GM19463 (cell line): ENCODE results near the gene ZNF787.

Experiments
- ATAC-seq: cut with Tn5 transposase; IDR thresholded peaks from one replicate; pipeline ENCODE4 v1.9.1; 2021; ENCODE audit warnings: mild to moderate bottlenecking, moderate library complexity; ENCODE audit not compliant: unreplicated experiment

The ZNF787 gene

DNA sequence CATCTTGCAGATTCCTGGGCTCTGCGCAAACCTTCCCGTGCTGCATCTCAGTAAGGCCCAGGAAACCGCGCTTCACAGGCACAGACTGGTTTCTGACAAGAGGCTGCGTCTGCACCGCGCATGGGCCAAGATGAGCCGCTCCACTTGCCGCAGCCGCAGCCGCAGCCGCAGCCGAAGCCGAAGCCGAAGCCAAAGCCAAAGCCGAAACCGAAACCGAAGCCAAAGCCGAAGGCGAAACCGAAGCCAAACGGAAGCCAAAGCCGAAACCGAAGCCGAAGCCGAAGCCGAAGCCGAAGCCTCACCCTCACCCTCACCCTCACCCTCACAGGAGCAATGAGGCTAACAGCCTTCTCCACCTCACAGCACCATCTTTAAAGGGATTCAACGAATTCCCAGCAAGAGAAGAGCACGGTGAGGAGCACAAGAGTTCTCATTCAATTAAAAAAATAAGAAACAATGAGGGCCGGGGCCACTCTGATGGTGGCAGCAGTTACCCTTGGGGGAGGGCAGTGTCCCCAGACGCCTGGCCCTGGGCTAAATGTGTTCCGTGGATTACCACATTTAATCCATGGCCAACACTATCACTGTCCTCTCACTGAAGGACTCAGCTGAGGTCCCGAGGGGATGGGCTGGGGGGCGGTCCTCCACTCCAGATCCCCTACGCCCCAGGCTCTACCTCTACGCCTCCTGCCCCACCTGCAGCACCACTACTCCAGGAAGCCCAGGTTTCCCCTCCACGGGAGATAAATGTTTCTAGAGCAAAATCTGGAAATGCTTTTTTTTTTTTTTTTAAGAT lies 29.1 kb downstream of the ZNF787 start:
- ATAC-seq = no peak

DNA sequence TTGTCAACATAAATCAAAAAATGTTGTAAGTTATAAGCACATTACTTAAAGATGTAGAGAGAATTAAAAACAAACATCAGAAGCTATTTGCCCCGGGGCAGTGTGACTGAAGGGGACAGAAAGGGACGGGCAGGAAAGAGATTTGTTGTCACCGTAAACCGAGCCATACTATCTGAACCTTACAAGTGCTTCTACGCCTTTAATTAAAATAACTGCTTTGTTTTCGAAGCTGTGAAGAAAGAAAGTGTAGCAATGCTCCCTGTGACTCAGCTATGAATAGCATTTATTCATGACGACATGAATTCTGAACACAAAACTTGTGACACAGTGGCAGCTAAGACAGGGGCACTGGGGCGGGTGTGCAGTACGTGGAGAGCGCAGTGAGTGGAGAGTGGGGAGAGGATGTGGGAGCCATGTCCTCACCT lies 30.0 kb downstream of the ZNF787 start:
- no peak for ATAC-seq

DNA sequence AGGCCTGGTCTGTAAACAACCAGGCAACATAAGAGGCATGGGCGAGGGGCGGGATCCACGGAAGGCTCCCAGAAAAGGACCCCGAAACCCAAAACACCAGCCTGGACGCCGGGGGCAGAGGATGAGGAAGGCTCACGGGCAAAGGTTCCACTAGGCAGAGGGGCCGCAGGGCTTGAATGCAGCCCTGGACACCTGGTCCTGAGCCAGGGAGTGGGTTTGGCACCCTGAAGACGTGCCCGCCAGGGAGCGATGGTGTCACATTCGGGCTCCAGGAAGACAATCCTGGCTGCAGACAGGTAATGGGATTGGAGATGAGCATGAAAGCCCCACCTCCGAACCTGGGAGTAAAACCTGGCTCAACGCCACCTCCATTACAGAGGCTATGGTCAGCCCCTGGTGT lies 31.8 kb downstream of the ZNF787 start:
- no peak for ATAC-seq

DNA sequence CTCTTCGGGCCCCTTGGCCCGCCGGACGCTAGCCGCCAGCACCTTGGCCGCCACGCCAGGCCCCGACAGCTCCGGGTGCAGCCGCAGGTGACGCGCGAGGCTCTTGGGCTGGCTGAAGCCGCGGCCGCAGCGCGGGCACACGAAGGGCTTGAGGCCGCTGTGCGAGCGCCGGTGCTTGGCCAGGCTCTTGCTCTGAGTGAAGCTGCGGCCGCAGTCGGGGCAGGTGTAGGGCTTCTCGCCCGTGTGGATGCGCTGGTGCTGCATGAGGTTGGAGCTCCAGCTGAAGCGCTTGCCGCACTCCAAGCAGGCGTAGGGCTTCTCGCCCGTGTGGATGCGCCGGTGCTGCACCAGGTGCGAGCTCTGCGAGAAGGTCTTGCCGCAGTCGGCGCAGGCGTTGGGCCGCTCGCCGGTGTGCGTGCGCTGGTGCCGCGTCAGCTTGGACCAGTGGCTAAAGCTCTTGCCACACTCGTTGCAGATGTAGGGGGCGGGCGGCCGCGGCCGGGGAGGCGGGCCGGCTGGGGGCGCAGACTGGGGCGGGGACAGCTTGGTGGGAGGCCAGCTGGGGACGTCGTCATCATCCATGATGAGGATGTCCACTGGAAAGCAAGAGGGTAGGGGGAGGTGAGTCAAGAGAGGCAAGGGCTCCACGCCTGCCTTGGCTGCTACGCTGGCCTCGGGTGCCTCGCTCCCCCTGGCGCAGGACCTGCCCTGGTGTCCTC lies 32.4 kb downstream of the ZNF787 start:
- no peak for ATAC-seq

DNA sequence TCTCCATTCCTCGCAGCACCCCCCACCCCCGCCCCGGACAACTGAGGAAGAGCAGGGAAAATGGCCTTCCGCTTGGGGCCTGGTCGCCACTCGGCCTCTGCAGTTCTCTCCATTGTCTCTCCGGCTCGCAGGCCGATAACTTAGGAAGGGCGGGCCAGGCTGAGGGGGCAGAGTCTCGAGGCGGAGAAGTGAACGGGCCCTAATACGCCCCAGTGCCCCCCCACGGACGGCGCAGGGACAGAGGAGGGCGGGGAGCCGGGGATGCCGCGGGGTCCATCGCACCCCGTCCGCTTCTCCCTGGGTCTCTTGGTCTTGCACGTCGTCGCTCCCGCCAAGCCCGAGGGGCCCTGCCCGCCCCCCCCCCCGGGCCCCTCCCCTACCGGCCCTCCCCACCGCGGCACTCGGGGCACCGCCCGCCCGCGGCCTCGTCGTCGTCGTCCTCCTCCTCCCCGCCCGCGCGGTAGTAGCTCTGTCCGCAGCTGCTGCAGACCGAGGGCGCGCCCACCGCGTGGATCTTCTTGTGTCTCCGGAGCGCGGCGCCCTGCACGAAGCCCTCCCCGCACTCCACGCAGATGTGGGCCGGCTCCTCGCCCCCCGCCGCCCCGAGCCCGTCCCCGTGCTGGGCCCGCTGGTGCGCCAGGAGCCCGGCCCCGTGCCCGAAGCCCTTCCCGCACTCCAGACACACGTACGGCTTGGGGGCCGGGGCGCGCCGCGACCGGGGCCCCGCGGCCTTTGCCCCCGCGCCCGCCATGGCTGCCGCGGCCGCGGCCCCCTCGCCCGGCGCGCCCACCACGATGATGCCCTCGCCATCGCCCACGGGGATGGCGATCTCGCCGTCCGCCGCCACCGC lies 33.2 kb downstream of the ZNF787 start:
- no peak for ATAC-seq

DNA sequence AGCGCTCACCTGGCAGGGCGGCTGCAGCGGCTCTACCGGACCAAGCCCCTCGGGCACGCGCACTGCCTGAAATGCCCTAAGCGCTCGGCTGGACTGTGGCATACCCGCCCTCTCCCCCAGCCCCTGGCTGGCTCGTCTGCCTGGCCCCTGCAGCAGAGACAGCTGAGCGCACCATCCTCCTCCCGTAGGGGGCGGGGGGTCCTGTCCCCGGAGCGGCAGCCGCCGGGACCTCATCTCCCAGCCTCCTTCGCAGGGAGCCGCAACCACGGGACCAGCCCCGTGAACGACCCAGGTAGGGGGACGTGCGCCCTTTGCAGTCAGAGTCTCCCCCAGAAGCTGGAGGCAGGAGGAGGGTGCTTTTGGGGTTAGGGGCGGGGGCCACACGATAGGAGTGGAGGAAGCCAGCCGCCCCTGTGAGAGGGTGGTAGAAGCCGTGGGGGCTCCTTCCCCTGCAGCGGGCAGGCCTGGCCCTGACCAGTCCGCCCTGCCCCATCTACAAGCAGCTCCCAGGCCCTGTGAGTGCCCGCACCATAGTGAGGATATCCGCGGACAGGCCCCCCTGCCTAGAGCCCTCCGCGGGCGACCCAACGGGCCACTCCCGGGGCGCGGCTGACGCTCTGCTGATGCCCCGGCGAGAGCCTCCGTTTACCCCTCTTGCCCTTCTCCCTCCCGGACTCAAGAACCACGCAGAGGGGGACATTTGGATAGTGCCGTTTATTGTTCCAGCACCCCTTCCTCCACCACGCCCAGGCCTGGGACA lies 34.2 kb downstream of the ZNF787 start:
- no peak for ATAC-seq

DNA sequence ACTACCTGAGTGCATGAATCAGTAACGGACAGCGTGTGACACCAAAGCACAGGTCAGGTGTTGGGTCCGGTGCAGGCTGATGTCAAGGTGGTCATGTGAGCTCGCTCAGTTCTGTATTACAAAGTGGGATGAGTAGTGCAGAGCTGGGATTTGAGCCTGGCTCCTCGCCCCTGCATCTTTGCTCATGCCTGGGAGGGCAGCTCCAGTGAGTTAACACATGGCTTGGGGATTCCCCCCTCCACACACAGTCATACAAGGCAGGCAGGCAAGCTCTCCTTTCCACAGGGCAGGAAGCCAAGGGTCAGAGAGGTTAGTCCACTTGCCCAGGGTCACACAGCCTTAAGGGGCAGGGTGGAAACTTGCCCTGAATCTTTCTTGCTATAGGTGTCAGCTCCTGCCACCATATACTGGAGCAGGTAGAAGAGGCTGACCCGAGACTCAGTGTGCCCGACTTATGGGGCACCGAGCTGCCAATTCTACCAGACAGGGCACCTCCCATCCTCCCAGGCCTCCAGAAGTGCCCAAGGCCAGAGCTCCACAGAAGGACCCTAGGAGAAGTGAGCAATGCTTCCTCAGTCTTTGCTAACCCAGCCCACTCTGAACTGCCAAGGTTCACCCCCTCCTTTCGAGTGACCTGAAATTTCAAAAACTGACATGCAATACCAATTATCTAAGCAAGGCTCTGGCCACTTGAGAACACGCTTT lies 35.4 kb downstream of the ZNF787 start:
- no peak for ATAC-seq

DNA sequence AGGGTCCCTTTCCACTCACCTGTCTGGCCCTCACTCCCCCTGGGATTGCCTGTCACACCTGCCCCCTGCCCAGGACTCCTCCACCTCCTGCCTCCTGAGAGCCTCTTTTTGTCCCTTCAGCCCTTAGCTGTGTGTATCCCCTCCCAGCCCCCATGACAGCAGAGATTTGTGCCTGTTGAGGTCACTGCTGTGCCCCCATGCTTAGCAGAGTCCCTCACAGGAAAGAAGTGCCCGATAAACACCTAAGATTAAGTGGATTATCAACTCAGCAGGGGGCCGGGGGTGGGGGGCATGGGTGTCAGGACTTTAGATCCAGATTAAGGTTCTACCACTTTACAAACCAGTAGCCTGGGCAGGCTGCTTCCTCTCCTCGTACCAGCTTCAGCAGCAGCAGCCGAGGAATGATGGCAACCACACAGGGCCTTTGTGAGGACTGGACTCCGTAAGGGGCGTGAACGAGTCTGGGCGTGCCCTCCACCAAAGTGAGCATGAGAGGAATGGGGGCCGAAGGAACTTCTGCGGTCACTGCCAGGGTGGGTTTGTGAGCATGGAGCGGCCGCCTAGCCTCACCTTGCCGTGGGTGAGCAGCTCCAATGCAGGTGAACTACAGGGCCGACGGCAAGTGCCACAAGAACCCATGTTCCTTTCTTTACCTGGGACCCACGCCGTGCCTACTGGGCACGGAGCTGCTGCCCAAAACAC lies 36.1 kb downstream of the ZNF787 start:
- ATAC-seq = no peak

DNA sequence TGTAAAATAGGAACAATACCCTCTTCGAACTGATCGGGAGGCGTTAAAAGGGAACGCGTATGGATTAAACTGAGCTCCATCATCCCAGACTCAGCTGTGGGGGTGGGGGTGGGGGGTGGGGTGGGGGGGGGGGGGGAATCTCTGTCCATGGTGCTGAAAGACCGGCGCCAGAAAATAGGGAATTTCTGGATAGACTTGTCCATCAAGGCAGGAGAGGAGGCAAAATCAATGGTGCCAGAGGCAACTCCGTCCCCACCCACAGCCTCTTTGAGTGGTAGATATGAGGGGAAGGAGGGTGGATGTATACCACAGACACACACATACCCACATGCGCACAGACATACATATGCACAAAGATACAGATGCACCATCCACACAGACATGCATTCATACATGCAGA lies 37.4 kb downstream of the ZNF787 start:
- no peak for ATAC-seq

DNA sequence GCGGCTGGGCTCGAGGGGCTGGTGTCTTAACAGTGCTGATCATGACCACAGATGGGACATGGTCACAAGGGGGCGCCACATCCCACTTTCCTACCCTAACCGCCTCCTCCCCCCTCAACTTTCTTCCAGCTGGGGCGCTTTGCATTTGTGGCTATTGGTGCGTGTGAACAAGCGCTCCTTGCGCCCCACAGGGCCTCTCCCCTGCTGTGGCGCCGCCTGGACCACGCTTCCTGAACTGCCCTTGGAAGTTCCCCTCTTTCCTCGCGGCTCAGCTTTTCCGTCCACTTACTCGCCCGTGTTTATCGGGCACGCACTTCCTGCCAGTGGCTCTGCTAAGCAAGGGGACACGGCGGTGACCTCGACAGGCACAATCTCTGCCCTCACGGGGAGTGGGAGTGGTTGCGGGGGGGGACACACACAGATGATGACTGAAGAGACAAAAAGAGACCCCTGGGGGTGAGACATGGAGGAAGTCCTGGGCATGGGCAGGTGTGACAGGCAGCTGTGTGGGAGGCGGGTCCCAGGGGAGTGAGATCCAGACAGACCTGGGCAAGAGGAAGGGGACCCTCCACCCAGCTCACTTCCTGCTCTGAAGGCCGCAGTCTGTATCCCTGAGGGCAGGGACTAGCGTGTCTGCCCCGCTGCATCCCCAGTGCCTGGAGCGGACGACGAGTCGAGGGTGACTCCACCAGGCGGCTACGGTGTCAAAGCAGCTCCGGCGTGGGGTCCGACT lies 40.3 kb downstream of the ZNF787 start:
- ATAC-seq = peak; percentile 63

DNA sequence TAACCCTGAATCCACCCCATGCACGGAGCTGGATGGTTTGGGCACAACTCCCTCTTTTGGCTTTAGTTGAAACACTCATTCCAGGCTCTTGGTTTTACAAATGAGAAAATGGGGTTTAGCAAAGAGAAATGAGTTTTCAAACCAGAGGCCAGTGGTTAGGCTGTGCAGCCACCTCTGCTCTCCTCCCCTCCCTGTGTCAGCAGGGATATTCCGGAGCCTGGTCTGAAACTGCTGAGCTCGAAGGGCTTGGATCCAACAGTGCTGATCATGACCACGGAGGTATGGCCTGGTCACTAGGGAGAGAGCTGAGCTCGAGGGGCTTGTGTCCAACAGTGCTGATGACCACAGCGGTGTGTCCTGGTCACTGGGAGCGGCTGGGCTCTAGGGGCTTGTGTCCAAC lies 41.5 kb downstream of the ZNF787 start:
- no peak for ATAC-seq

DNA sequence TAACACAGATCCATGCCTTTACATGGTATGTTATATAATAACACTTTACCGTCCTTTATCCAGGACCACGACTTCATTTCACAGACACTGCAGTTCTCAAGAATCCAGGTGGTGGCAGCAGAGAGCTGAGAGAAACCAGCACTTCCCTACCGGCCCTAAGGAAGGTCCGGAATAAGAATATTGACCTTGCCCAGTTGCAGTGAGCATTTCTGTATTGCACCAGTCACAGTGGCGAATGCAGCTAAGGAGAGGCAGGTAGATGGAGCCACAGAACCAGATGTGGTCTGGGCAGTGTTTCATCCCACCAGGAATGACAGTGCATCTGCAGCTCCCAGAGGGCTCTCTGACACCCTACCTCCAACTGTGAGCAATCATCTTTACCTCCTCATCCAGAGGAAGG lies 44.6 kb downstream of the ZNF787 start:
- no peak for ATAC-seq

DNA sequence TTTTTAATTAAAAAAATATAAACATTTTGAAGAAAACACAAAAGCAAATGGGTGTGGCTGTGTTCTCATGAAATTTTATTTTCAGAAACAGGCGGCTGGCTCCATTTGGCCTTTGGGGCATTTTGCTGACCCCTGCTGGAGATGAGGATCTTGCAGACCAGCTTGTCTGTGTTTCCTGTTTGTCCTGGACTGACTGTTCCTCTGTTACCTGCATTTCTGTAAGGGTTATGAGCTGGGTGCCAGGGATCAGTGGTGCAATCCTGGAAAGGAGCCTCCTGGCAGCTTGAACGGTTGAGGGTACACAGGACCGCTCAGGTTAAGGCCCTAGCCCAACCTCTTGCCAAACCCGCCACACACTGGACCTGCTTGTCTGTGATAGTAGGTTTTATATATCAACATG lies 49.9 kb downstream of the ZNF787 start:
- ATAC-seq = no peak

DNA sequence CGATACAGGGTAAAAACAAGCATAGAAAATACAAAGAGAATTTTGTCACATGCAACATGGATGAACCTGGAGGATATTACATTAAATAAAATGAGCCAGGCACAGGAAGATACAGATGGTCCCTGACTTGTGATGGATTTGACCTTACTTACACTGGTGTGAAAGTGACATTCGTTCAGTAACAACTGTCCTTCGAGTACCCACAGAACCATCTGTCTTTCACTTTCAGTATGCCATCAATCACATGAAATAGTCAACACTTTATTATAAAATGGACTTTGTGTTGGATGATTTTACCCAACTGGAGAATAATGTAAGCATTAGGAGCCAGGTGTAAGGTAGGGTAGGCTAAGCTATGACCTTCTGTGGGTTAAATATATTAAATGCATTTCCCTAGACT lies 51.5 kb downstream of the ZNF787 start:
- ATAC-seq = no peak

DNA sequence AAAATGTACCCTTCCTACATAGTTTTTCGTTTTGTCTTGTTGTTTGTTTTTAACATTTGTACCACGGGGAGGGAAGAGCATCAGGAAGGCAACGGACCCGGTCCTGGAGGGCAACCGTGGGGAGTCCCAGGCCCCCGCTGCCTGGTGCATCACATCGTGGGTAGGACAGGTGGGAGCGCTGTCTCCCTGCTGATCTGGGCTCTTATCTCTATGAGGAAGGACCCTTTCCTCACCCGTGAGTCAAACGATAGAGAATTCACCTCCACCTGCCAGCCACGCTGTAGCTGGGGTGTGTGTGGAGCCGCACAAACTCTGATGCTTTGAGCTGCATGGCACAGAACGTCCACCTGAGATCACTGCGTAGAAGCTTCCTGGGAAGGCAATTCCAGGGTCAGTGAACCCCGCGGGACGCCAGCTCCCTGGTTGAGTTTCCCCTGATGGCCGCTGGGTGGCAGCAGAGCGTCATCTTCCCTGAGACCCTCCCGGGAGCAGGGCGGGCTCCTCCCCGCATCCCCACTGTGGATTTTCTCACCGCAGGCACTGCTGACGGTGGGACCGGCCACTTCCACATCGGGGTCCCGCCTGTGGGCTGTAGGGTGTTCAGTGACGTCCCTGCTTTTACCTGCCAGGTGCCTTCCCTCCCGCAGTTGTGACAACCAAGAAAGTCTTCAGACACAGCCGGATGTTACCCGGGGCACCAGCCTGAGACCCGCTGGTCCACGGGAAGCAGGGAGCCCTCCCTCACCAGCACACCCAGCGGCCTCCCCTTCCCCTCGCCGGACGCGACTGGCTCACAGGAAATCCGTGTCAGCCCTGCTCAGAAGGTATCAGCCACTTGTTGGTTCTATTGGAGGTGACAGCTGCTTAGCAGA lies 54.7 kb downstream of the ZNF787 start:
- ATAC-seq = no peak

DNA sequence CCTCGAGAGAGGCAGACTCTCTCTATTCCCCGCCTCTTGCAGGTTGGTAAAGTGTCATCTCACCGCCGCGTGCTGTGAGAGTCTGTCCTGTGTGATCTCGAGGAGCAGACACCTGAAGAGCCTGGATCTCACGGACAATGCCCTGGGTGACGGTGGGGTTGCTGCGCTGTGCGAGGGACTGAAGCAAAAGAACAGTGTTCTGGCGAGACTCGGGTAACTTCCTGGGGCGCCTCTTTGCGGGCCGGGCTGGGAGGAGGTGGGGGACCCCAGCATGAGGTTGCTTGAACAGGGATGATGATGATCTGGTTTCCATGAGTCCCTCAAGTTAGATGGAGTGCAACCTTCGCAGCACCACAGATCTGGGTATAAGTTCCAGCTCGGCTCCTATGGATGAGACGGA lies 67.5 kb downstream of the ZNF787 start:
- no peak for ATAC-seq
